ENCODE data around the gene MRTFA. TPM values are rescaled to one million over a fixed set of nuclear protein-coding genes. Genes with fewer than 3 reads are reported as not detected.

Gene MRTFA
- total and polyA plus RNA-seq, 2 of the 13 experiments (the other 11 are each of a cell fraction or from before 2014, with no cell fraction given): 2.4 to 8.2 TPM

DNA sequence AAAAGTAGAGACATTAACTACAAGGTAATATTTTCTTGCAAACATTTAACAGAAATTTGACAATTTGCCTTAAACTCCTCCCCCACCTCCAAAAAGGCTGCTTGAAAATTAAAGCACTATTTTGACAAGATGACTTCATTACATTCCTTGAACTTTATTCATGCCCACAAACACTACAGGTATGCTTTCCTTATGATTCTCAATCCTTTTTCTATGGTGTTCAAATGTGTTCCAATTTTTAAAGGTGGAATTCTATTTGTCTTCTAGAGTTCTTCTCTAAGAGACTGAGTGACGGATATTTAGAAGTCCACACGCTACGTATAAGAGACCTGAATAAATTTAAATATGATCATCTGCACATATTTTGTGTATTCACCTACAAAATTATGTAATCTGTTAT, 69.4 kb downstream of the MRTFA start:
- DNase-seq (ENCODE audit: low spot score): no peak
- Histone ChIP-seq H3K79me2 (ENCODE audit: insufficient read depth, low read length) (peaks cover 18% of the 10 kb centered on the region), H3K9me3 (ENCODE audit: low read length) (no peaks in the 10 kb centered on the region), H3K4me1 (ENCODE audit: insufficient read depth, low read length) (peaks cover 27% of the 10 kb centered on the region), H3K4me3 (replicated peaks in 1 of 3; ENCODE audit: insufficient read depth in 1 of 3, low read depth in 2 of 3, low read length in 3 of 3) (no peak overlapping the region), H3K9ac (ENCODE audit: insufficient read depth, low read depth, low read length) (no peak overlapping the region), H4K20me1 (ENCODE audit: insufficient read depth, low read length) (no peaks in the 10 kb centered on the region), H2AFZ (ENCODE audit: low read length) (no peak overlapping the region), H3K27ac (ENCODE audit: extremely low read length, insufficient read depth, low read length) (no peak overlapping the region), H3K4me2 (ENCODE audit: low read depth, low read length) (no peak overlapping the region), H3K27me3 (ENCODE audit: control insufficient read depth in 1 of 2, insufficient read depth in 2 of 2, low read length in 2 of 2) (no peaks in the 10 kb centered on the region), H3K36me3 (replicated peaks in 1 of 2; ENCODE audit: control insufficient read depth in 1 of 2, insufficient read depth in 2 of 2, low read length in 2 of 2) (no peaks in the 10 kb centered on the region)
- ChIA-PET CTCF (ENCODE audit: low intra/inter-chr PET ratio, low total read pairs) (no interaction called here), POLR2A (no interaction called here)
- no peak for ATAC-seq
- BruUV-seq (replicated peaks): no TSS peak
- no peak for FAIRE-seq
- TF ChIP-seq POLR2A (IDR thresholded peaks at IDR 0.05; ENCODE audit: insufficient read depth in 1 of 2, low read depth in 2 of 2, low read length in 2 of 2): no peak
- TF ChIP-seq ZNF674 (CRISPR knock-in tag; IDR thresholded peaks at IDR 0.05; ENCODE audit: low read depth): no peak
- TF ChIP-seq FOXK2 (IDR thresholded peaks at IDR 0.05): no peak
- TF ChIP-seq KLF13 (CRISPR knock-in tag; IDR thresholded peaks at IDR 0.05): no peak
- no peak for TF ChIP-seq FOSL2 (CRISPR knock-in tag; IDR thresholded peaks at IDR 0.05)
- TF ChIP-seq NONO (IDR thresholded peaks at IDR 0.05): no peak
- no peak for TF ChIP-seq NONO (CRISPR knock-in tag; conservative IDR thresholded peaks at IDR 0.05)
- TF ChIP-seq LBX2 (CRISPR knock-in tag; IDR thresholded peaks at IDR 0.05; ENCODE audit: borderline replicate concordance): no peak
- TF ChIP-seq STAG1 (CRISPR knock-in tag; IDR thresholded peaks at IDR 0.05): no peak
- TF ChIP-seq REXO4 (CRISPR knock-in tag; IDR thresholded peaks at IDR 0.05; ENCODE audit: borderline replicate concordance): no peak
- no peak for TF ChIP-seq TARDBP (CRISPR knock-in tag; IDR thresholded peaks at IDR 0.05)
- TF ChIP-seq ZNF317 (CRISPR knock-in tag; IDR thresholded peaks at IDR 0.05): no peak
- TF ChIP-seq ZFP36L1 (CRISPR knock-in tag; IDR thresholded peaks at IDR 0.05): no peak
- no peak for TF ChIP-seq MATR3 (CRISPR knock-in tag; IDR thresholded peaks at IDR 0.05)
- no peak for TF ChIP-seq ZNF30 (CRISPR knock-in tag; IDR thresholded peaks at IDR 0.05)
- TF ChIP-seq ZBTB10 (CRISPR knock-in tag; IDR thresholded peaks at IDR 0.05; ENCODE audit: borderline replicate concordance): no peak
- TF ChIP-seq FLYWCH1 (CRISPR knock-in tag; IDR thresholded peaks at IDR 0.05): no peak
- TF ChIP-seq IRF2 (CRISPR knock-in tag; IDR thresholded peaks at IDR 0.05): no peak
- no peak for TF ChIP-seq AGO1 (IDR thresholded peaks at IDR 0.05; ENCODE audit: low read depth, low read length, poor library complexity, severe bottlenecking)
- TF ChIP-seq ZNF737 (CRISPR knock-in tag; IDR thresholded peaks at IDR 0.05; ENCODE audit: borderline replicate concordance): no peak
- no peak for TF ChIP-seq ZNF883 (CRISPR knock-in tag; IDR thresholded peaks at IDR 0.05; ENCODE audit: not compliant biosample characterization)
- 99% methylated on average over 3 of the region's 3 CpGs for WGBS (ENCODE audit: low lambda C conversion rate)
- intact Hi-C loops (cut with micrococcal nuclease; ENCODE audit: unreplicated experiment) (no loop called here), in situ Hi-C loops (cut with HindIII; ENCODE audit: extremely low pct_ligation_motif_present, low pct_unique_long_range_greater_than_20kb) (no loop called here)

Data from HepG2 (cell line).